Sigmoid colon (tissue), 7 donors: ENCODE results near the gene CACNA1C. TPM values are rescaled to one million over a fixed set of nuclear protein-coding genes. Genes with fewer than 3 reads are reported as not detected.

ENCODE experiments used
- DNase-seq: peaks from one replicate; pipeline ENCODE4 v3.0.0-alpha.2; 2019
- H3K27ac ChIP-seq, 4 donors: fragments of 200-600 bp; sonication (generic); one replicate each; pipeline ENCODE4 v1.5.1; 2016 to 2019; ENCODE audit warnings: mild to moderate bottlenecking in 1 of 4
- H3K27me3 ChIP-seq, 3 donors: fragments of 200-600 bp; sonication (generic); one replicate each; pipeline ENCODE4 v1.5.1; 2019; ENCODE audit warnings: mild to moderate bottlenecking in 1 of 3
- H3K36me3 ChIP-seq, 4 donors: fragments of 200-600 bp; sonication (generic); one replicate each; pipeline ENCODE4 v1.5.1; 2016 to 2019
- H3K4me1 ChIP-seq, 4 donors: fragments of 200-600 bp; sonication (generic); one replicate each; pipeline ENCODE4 v1.5.1; 2017 to 2019
- H3K4me3 ChIP-seq, 4 donors: fragments of 200-600 bp; sonication (generic); one replicate each; pipeline ENCODE4 v1.5.1; 2017 to 2019; ENCODE audit warnings: mild to moderate bottlenecking in 2 of 4, moderate library complexity in 1 of 4
- H3K9me3 ChIP-seq, 4 donors: fragments of 200-600 bp in 3 of 4; sonication (generic) in 3 of 4; one replicate each; pipeline versions ENCODE4 v1.5.1 to v1.6.1; 2013 to 2019
- EP300 ChIP-seq, 4 donors: sonication (generic); formaldehyde crosslinking; IDR thresholded peaks; one replicate each; pipeline ENCODE4 v1.6.1; 2017; ENCODE audit warnings: antibody characterized with exemption in 4 of 4
- POLR2A ChIP-seq, 2 donors: fragments of 450-650 bp; IDR thresholded peaks; one replicate each; pipeline ENCODE4 v1.6.1; 2016; ENCODE audit warnings: antibody characterized with exemption in 2 of 2, mild to moderate bottlenecking in 2 of 2, moderate library complexity in 2 of 2
- POLR2AphosphoS5 ChIP-seq, 4 donors: sonication (generic); formaldehyde crosslinking; IDR thresholded peaks; one replicate each; pipeline ENCODE4 v1.6.1; 2017; ENCODE audit warnings: antibody characterized with exemption in 4 of 4
- WGBS, 2 donors: extraction: QIAGEN DNeasy Blood & Tissue Kit; methylation state at CpG; one replicate each; pipeline ENCODE4 v1.1.7; 2013; 5-methylcytosine and 5-hydroxymethylcytosine counted together
- intact Hi-C: fragments of 100-400 bp; cut with DNase I; formaldehyde crosslinking; loops from one replicate; pipeline ENCODE4 v1.15.1; 2023
- polyA plus RNA-seq, 3 donors: library from polyadenylated mRNA; stranded (reverse); fragments of 200-250 nt; gene quantifications; one replicate each; pipeline ENCODE4 v1.2.3, GENCODE V29; 2013
- total RNA-seq, 4 donors: library from RNA; depleted of rRNA; stranded (reverse); fragments of >200 nt; gene quantifications; one replicate each; pipeline ENCODE4 v1.1.0, GENCODE V29; 2016
- TF ChIP-seq, protein P1 (sequence below), 4 experiments: fragments of 450-650 bp in 3 of 4; fragments of 200-600 bp in 1 of 4; IDR thresholded peaks; one replicate each; pipeline ENCODE4 v1.5.1; 2016 to 2019; ENCODE audit warnings: antibody characterized with exemption in 4 of 4, mild to moderate bottlenecking in 3 of 4, moderate library complexity in 2 of 4
- donor health status: healthy with polysubstance abuse.
- donor health status: Bipolar disorder and iron deficiency.
- donor health status: healthy.

Gene CACNA1C
- total and polyA plus RNA-seq, 7 donors, result 0.46 to 213 (median 62.0) TPM

DNA sequence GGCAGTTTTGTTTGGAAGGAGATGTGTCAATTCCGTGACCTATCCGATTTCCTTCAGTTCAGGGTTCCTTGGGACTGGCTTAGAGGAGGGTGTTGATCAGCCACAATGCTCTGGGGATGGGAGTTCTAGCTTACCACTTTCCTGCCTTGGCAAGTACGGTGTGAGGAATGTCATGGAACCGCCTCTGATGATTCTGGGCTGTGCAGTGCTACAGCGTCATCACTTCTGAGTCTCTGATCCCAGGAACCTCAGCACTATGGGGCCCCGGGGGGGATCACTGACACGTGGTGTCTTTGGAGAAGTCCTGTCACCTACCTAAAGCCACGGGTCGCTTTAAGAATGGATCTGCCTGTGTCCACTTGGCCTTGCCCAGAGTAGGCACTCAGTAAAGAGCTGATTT is 470.5 kb downstream of the CACNA1C start:
- no peaks in the 10 kb centered on the region for H3K27me3 ChIP-seq
- no peak overlapping the region for H3K4me3 ChIP-seq
- WGBS, 2 donors, result 92 to 94% methylated on average over 9 of the region's 9 CpGs
- H3K27ac ChIP-seq, result no peak overlapping the region
- H3K36me3 ChIP-seq, result peaks cover 0 to 61% (median 8%) of the 10 kb centered on the region in 4 donors
- no peaks in the 10 kb centered on the region for H3K9me3 ChIP-seq
- DNase-seq, result no peak
- intact Hi-C loops, result no loop called here
- no peaks in the 10 kb centered on the region for H3K4me1 ChIP-seq
- no peak for TF ChIP-seq EP300 (IDR thresholded peaks at IDR 0.05)
- no peak for TF ChIP-seq POLR2AphosphoS5 (IDR thresholded peaks at IDR 0.05)
- no peak for TF ChIP-seq POLR2A (IDR thresholded peaks at IDR 0.05)
- TF ChIP-seq, protein P1, sequence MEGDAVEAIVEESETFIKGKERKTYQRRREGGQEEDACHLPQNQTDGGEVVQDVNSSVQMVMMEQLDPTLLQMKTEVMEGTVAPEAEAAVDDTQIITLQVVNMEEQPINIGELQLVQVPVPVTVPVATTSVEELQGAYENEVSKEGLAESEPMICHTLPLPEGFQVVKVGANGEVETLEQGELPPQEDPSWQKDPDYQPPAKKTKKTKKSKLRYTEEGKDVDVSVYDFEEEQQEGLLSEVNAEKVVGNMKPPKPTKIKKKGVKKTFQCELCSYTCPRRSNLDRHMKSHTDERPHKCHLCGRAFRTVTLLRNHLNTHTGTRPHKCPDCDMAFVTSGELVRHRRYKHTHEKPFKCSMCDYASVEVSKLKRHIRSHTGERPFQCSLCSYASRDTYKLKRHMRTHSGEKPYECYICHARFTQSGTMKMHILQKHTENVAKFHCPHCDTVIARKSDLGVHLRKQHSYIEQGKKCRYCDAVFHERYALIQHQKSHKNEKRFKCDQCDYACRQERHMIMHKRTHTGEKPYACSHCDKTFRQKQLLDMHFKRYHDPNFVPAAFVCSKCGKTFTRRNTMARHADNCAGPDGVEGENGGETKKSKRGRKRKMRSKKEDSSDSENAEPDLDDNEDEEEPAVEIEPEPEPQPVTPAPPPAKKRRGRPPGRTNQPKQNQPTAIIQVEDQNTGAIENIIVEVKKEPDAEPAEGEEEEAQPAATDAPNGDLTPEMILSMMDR (IDR thresholded peaks at IDR 0.05), result no peak

DNA sequence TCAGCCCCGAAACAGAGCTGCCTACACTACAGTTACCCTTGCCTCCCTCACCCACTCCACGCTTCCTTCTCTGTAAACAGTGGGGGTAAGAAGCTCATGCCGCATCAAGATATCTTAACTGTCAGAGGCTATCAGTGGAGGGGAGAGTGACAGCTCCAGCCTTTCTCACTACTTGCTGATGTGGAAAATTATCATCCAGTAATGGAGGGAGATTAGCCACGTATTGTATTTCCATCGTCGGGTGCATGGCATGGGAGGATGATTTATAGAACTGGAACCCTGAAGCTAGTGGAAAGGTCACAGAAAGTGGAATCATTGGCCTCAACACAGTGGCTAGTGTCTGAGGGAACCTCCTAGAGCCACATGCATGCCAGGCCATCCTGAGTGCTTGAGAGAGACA is 471.1 kb downstream of the CACNA1C start:
- no peaks in the 10 kb centered on the region for H3K4me1 ChIP-seq
- no peak overlapping the region for H3K4me3 ChIP-seq
- no peak overlapping the region for H3K27ac ChIP-seq
- no peak for TF ChIP-seq POLR2AphosphoS5 (IDR thresholded peaks at IDR 0.05)
- TF ChIP-seq, protein P1 (IDR thresholded peaks at IDR 0.05), result no peak
- TF ChIP-seq EP300 (IDR thresholded peaks at IDR 0.05), result no peak
- TF ChIP-seq POLR2A (IDR thresholded peaks at IDR 0.05), result no peak
- H3K9me3 ChIP-seq, result no peaks in the 10 kb centered on the region
- no peak for DNase-seq
- peaks cover 0 to 63% (median 7%) of the 10 kb centered on the region in 4 donors for H3K36me3 ChIP-seq
- no peaks in the 10 kb centered on the region for H3K27me3 ChIP-seq
- intact Hi-C loops, result no loop called here
- WGBS, 2 donors, result 90 to 91% methylated on average over 6 of the region's 6 CpGs

DNA sequence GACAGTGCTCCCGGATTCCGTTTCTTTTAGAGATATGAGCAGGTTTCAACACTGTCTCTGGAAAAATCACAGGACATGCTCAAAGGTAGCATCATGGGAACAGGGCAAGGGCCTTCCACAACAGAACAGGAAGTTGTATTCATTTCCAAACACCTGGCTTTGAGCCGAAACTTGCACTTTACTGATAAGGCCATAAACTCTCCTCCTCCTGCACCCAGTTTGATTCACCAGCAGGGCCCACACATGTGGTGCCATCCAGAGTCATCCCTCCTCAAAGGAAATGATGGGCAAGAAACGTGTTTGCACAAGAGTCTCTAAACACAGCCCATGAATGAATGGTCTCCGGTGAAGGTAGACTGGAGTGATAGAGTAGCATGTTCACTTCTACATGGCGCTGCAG is 473.6 kb downstream of the CACNA1C start:
- 30 to 73% methylated on average over 6 of the region's 6 CpGs for WGBS, 2 donors
- no peaks in the 10 kb centered on the region for H3K4me1 ChIP-seq
- intact Hi-C loops, result no loop called here
- no peaks in the 10 kb centered on the region for H3K9me3 ChIP-seq
- no peak for DNase-seq
- H3K27me3 ChIP-seq, result no peaks in the 10 kb centered on the region
- no peak overlapping the region for H3K4me3 ChIP-seq
- H3K27ac ChIP-seq, result no peak overlapping the region
- H3K36me3 ChIP-seq, result peaks cover 0 to 66% (median 0%) of the 10 kb centered on the region in 4 donors
- TF ChIP-seq EP300 (IDR thresholded peaks at IDR 0.05), result no peak
- no peak for TF ChIP-seq POLR2A (IDR thresholded peaks at IDR 0.05)
- no peak for TF ChIP-seq POLR2AphosphoS5 (IDR thresholded peaks at IDR 0.05)
- TF ChIP-seq, protein P1 (IDR thresholded peaks at IDR 0.05), result no peak

DNA sequence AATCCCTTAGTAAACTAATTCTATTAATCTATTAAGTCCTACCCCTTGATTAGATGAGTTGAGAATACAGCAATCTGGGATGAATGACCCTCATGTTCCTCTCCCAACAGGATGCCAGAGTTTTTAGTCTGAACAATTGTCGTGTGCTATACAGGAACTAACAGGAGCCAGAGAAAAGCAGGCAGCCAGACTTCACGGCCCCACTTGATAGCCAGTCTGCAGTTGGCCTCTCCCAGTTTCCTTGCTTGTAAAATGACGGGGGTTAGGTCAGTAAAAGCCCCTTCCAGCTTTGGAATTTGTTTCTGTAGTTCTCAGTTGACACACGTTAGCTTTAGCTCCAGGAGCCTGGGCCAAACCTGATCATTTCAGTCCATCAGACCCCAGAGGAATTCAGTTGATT is 475.2 kb downstream of the CACNA1C start:
- intact Hi-C loops, result no loop called here
- TF ChIP-seq POLR2AphosphoS5 (IDR thresholded peaks at IDR 0.05) (no peak), EP300 (IDR thresholded peaks at IDR 0.05) (no peak), POLR2A (IDR thresholded peaks at IDR 0.05) (no peak)
- TF ChIP-seq, protein P1 (IDR thresholded peaks at IDR 0.05), result no peak
- Histone ChIP-seq H3K36me3 (peaks cover 0 to 83% (median 3%) of the 10 kb centered on the region in 4 donors), H3K27ac (no peak overlapping the region), H3K27me3 (no peaks in the 10 kb centered on the region), H3K4me1 (no peaks in the 10 kb centered on the region), H3K9me3 (no peaks in the 10 kb centered on the region), H3K4me3 (no peak overlapping the region)
- WGBS, 2 donors, result 73 to 83% methylated on average over 4 of the region's 4 CpGs
- DNase-seq, result no peak

DNA sequence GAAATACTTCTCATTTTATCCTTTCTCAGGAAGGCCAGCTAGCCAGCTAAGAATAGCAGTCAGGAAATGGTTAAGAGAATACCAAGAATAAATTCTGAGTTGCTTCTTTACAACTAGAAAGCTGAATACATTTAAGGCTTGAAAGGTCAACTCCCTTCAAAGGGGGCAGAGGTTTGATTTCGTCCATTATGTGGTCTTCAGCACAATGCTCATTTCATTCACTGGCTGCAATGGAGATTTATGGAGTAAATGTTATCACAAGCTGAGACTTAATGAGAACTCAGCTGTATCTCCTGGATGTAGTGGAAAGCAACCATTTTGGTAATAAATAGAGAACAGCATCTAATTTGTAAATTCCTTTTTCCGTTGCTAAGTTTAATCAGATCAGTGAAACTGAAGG is 477.0 kb downstream of the CACNA1C start:
- 78 to 82% methylated on average over 2 of the region's 2 CpGs for WGBS, 2 donors
- Histone ChIP-seq H3K27me3 (no peaks in the 10 kb centered on the region), H3K4me1 (no peaks in the 10 kb centered on the region), H3K27ac (no peak overlapping the region), H3K9me3 (no peaks in the 10 kb centered on the region), H3K36me3 (peaks cover 0 to 70% (median 4%) of the 10 kb centered on the region in 4 donors), H3K4me3 (no peak overlapping the region)
- intact Hi-C loops, result no loop called here
- TF ChIP-seq POLR2AphosphoS5 (IDR thresholded peaks at IDR 0.05), result no peak
- TF ChIP-seq EP300 (IDR thresholded peaks at IDR 0.05), result no peak
- no peak for TF ChIP-seq POLR2A (IDR thresholded peaks at IDR 0.05)
- TF ChIP-seq, protein P1 (IDR thresholded peaks at IDR 0.05), result no peak
- no peak for DNase-seq
